CD14-positive monocyte (primary cell): Measurements from ENCODE around the gene THSD4. TPM values are rescaled to one million over a fixed set of nuclear protein-coding genes. Genes with fewer than 3 reads are reported as not detected.

Experiments used
- DNase-seq, 3 donors: peaks; one replicate each; pipeline ENCODE4 v3.0.0-alpha.2; 2011 to 2022
- H2AFZ ChIP-seq: 2 replicates; pipeline ENCODE4 v1.6.0; 2012; ENCODE audit warnings: mild to moderate bottlenecking, low read depth, low read length, inconsistent platforms; ENCODE audit not compliant: insufficient read depth, poor library complexity, severe bottlenecking
- H3K27ac ChIP-seq, 2 donors: 1 replicate in 1 of 2; 2 replicates in 1 of 2; pipeline ENCODE4 v1.5.1; 2012 to 2013; ENCODE audit warnings: low read length in 2 of 2, control low read depth in 1 of 2, inconsistent platforms in 1 of 2, low read depth in 1 of 2, mild to moderate bottlenecking in 1 of 2
- H3K27me3 ChIP-seq, 2 donors: one replicate each; pipeline versions ENCODE4 v1.6.0 to v1.6.1; 2011 to 2013; ENCODE audit warnings: low read length in 2 of 2; ENCODE audit not compliant: control insufficient read depth in 2 of 2, insufficient read depth in 2 of 2
- H3K36me3 ChIP-seq, 2 donors: replicated peaks in 1 of 2; 1 replicate in 1 of 2; 2 replicates in 1 of 2; pipeline versions ENCODE4 v1.5.1 to v1.6.1; 2012 to 2013; ENCODE audit warnings: low read length in 2 of 2, control low read depth in 1 of 2, inconsistent platforms in 1 of 2, mild to moderate bottlenecking in 1 of 2; ENCODE audit not compliant: insufficient read depth in 2 of 2, control insufficient read depth in 1 of 2
- H3K4me1 ChIP-seq, 2 donors: 1 replicate in 1 of 2; 2 replicates in 1 of 2; pipeline versions ENCODE4 v1.5.1 to v1.6.1; 2012 to 2013; ENCODE audit warnings: low read length in 2 of 2, control low read depth in 1 of 2, inconsistent platforms in 1 of 2, mild to moderate bottlenecking in 1 of 2, moderate library complexity in 1 of 2; ENCODE audit not compliant: insufficient read depth in 2 of 2, control insufficient read depth in 1 of 2
- H3K4me2 ChIP-seq: replicated peaks from 2 replicates; pipeline ENCODE3; 2012; ENCODE audit warnings: low read length, moderate library complexity, mild to moderate bottlenecking; ENCODE audit not compliant: poor library complexity, severe bottlenecking; ENCODE audit errors: extremely low read depth
- H3K4me3 ChIP-seq, 3 experiments: fragments of 200-600 bp in 1 of 3; sonication (generic) in 1 of 3; replicated peaks in 1 of 3; 1 replicate in 2 of 3; 2 replicates in 1 of 3; pipeline ENCODE4 v1.5.1; 2011 to 2013; ENCODE audit warnings: low read length in 3 of 3, mild to moderate bottlenecking in 3 of 3, control low read depth in 2 of 3, low read depth in 2 of 3, inconsistent platforms in 1 of 3, moderate library complexity in 1 of 3
- H3K79me2 ChIP-seq: 2 replicates; pipeline ENCODE4 v1.6.0; 2012; ENCODE audit warnings: mild to moderate bottlenecking, control low read depth, inconsistent platforms, low read length, moderate library complexity; ENCODE audit not compliant: insufficient read depth
- H3K9ac ChIP-seq: 2 replicates; pipeline ENCODE4 v1.6.0; 2017; ENCODE audit warnings: low read length, mild to moderate bottlenecking; ENCODE audit not compliant: insufficient read depth, poor library complexity, severe bottlenecking
- H3K9me3 ChIP-seq, 2 donors: replicated peaks in 1 of 2; 1 replicate in 1 of 2; 2 replicates in 1 of 2; pipeline versions ENCODE4 v1.5.1 to v1.6.1; 2012 to 2013; ENCODE audit warnings: low read length in 2 of 2, control low read depth in 1 of 2; ENCODE audit not compliant: control insufficient read depth in 1 of 2, insufficient read depth in 1 of 2
- H4K20me1 ChIP-seq: 2 replicates; pipeline ENCODE4 v1.6.0; 2012; ENCODE audit warnings: mild to moderate bottlenecking, low read length, control low read depth, moderate library complexity; ENCODE audit not compliant: insufficient read depth
- H3K27ac Mint-ChIP-seq, 7 donors: one replicate each; pipeline ENCODE4 v1.8.0; 2020; ENCODE audit warnings: mild to moderate bottlenecking in 7 of 7, mixed read lengths in 7 of 7, moderate library complexity in 6 of 7, inconsistent platforms in 2 of 7
- H3K27me3 Mint-ChIP-seq, 3 donors: one replicate each; pipeline ENCODE4 v1.8.0; 2021 to 2022; ENCODE audit warnings: low read depth in 3 of 3, mild to moderate bottlenecking in 3 of 3, mixed read lengths in 3 of 3, moderate library complexity in 3 of 3, inconsistent platforms in 1 of 3
- H3K36me3 Mint-ChIP-seq, 2 donors: one replicate each; pipeline ENCODE4 v1.8.0; 2020; ENCODE audit warnings: mixed read lengths in 2 of 2, inconsistent platforms in 1 of 2, mild to moderate bottlenecking in 1 of 2
- H3K4me1 Mint-ChIP-seq: one replicate; pipeline ENCODE4 v1.8.0; 2020; ENCODE audit warnings: mild to moderate bottlenecking, mixed read lengths
- H3K4me3 Mint-ChIP-seq, 2 donors: one replicate each; pipeline ENCODE4 v1.8.0; 2020; ENCODE audit warnings: mild to moderate bottlenecking in 2 of 2, mixed read lengths in 2 of 2, moderate library complexity in 1 of 2
- H3K9me3 Mint-ChIP-seq, 7 donors: one replicate each; pipeline ENCODE4 v1.8.0; 2020 to 2022; ENCODE audit warnings: mixed read lengths in 7 of 7, mild to moderate bottlenecking in 6 of 7, moderate library complexity in 6 of 7, inconsistent platforms in 2 of 7
- CTCF ChIP-seq: fragments of 200-600 bp; IDR thresholded peaks from one replicate; pipeline ENCODE4 v1.8.0; 2022; ENCODE audit warnings: antibody characterized with exemption, mild to moderate bottlenecking
- WGBS: methylation state at CpG from one replicate; pipeline ENCODE4 v1.1.5; 2013; ENCODE audit warnings: missing lambda C conversion rate; ENCODE audit not compliant: insufficient coverage; 5-methylcytosine and 5-hydroxymethylcytosine counted together
- intact Hi-C, 2 donors: fragments of 100-400 bp; cut with micrococcal nuclease; formaldehyde crosslinking; loops; one replicate each; pipeline versions ENCODE4 v1.15.0 to v1.15.1; 2023
- polyA plus RNA-seq, 3 donors: library from polyadenylated mRNA; depleted of rRNA in 1 of 3; unstranded in 2 of 3; stranded (reverse) in 1 of 3; fragments of 300-500 nt in 2 of 3; fragments of >200 nt in 1 of 3; fragmentation: Illumina TruSeq in 2 of 3; gene quantifications; 1 replicate in 2 of 3; 2 replicates in 1 of 3; pipeline ENCODE4 v1.2.3, GENCODE V29; 2012 to 2021

Gene THSD4
- polyA plus RNA-seq, 3 donors = not detected

GRCh38 chr15:71649894-71650293 lies 534.6 kb downstream of the THSD4 start:
- Histone ChIP-seq H2AFZ (no peak overlapping the region), H3K4me3 (no peak overlapping the region), H3K9ac (no peak overlapping the region), H3K9me3 (peaks cover 0 to 2% of the 10 kb centered on the region in 2 donors), H3K36me3 (no peaks in the 10 kb centered on the region), H3K4me2 (no peak overlapping the region), H4K20me1 (no peaks in the 10 kb centered on the region), H3K79me2 (no peaks in the 10 kb centered on the region), H3K27me3 (no peaks in the 10 kb centered on the region), H3K4me1 (no peaks in the 10 kb centered on the region), H3K27ac (no peak overlapping the region)
- Mint-ChIP-seq H3K4me1 (no peaks in the 10 kb centered on the region), H3K36me3 (no peaks in the 10 kb centered on the region), H3K27ac (no peak overlapping the region), H3K4me3 (no peak overlapping the region), H3K27me3 (peaks cover 4 to 8% (median 4%) of the 10 kb centered on the region in 3 donors), H3K9me3 (peaks cover 0 to 12% (median 3%) of the 10 kb centered on the region in 7 donors)
- 86% methylated on average over 1 of the region's 3 CpGs for WGBS
- no peak for TF ChIP-seq CTCF
- intact Hi-C loops = no loop called here
- no peak for DNase-seq

- DNase-seq = no peak
- H4K20me1 ChIP-seq = no peaks in the 10 kb centered on the region
- intact Hi-C loops = no loop called here
- Mint-ChIP-seq H3K27me3 (peaks cover 4 to 8% (median 6%) of the 10 kb centered on the region in 3 donors), H3K36me3 (no peaks in the 10 kb centered on the region), H3K27ac (no peak overlapping the region), H3K4me1 (no peaks in the 10 kb centered on the region), H3K4me3 (no peak overlapping the region), H3K9me3 (peaks cover 0 to 6% (median 0%) of the 10 kb centered on the region in 7 donors)
- H3K9me3 ChIP-seq = no peaks in the 10 kb centered on the region
- no peak overlapping the region for H3K4me3 ChIP-seq
- 95% methylated on average over 7 of the region's 9 CpGs for WGBS
- H3K79me2 ChIP-seq = no peaks in the 10 kb centered on the region
- no peak overlapping the region for H3K27ac ChIP-seq
- H3K36me3 ChIP-seq = no peaks in the 10 kb centered on the region
- no peak for TF ChIP-seq CTCF
- H3K4me2 ChIP-seq = no peak overlapping the region
- no peaks in the 10 kb centered on the region for H3K27me3 ChIP-seq
- H3K4me1 ChIP-seq = no peaks in the 10 kb centered on the region
- H3K9ac ChIP-seq = no peak overlapping the region
- H2AFZ ChIP-seq = no peak overlapping the region
Observed at GRCh38 chr15:71650603-71651002, 535.3 kb downstream of the THSD4 start.
